IMR-90 (cell line): ENCODE measurements around the gene CCDC70. TPM values are rescaled to one million over a fixed set of nuclear protein-coding genes. Genes with fewer than 3 reads are reported as not detected.

Source experiments
- ATAC-seq: fragments of 200-7000 bp; cut with Tn5 transposase; 2 replicates; pipeline ENCODE4 v1.9.1; 2020; ENCODE audit warnings: low read depth, mild to moderate bottlenecking, moderate library complexity
- BruUV-seq: library from RNA; stranded (reverse); fragments of 400-500 nt; replicated peaks from 2 replicates; lab custom pipeline; 2021; lab: Mats Ljungman, UMichigan
- CTCF ChIA-PET: fragments of 300-600 bp; formaldehyde crosslinking; extraction: SDS; loops from one replicate; lab custom pipeline; 2021; ENCODE audit warnings: antibody characterized with exemption; lab: Yijun Ruan, JAX
- POLR2A ChIA-PET: fragments of 300-600 bp; sonication (Branson Sonifier 250); formaldehyde crosslinking; loops from one replicate; lab custom pipeline; 2022; ENCODE audit warnings: antibody characterized with exemption; ENCODE audit not compliant: unreplicated experiment; lab: Charles Lee
- DNase-seq: peaks from one replicate; pipeline ENCODE4 v3.0.0; 2013
- H2AFZ ChIP-seq: replicated peaks from 2 replicates; pipeline ENCODE3; 2013; ENCODE audit warnings: low read length, mild to moderate bottlenecking; ENCODE audit not compliant: poor library complexity
- H2AK5ac ChIP-seq: 2 replicates; pipeline ENCODE4 v1.6.1; 2013; ENCODE audit warnings: low read depth, low read length, inconsistent platforms
- H2AK9ac ChIP-seq: replicated peaks from 2 replicates; pipeline ENCODE3; 2013; ENCODE audit warnings: mild to moderate bottlenecking, low read depth, low read length, moderate library complexity; ENCODE audit not compliant: poor library complexity
- H2BK120ac ChIP-seq: 2 replicates; pipeline ENCODE4 v1.6.1; 2013; ENCODE audit warnings: low read depth, low read length, inconsistent platforms
- H2BK15ac ChIP-seq: 3 replicates; pipeline ENCODE4 v1.6.1; 2013; ENCODE audit warnings: low read depth, low read length, inconsistent platforms
- H2BK20ac ChIP-seq: 2 replicates; pipeline ENCODE4 v1.6.1; 2013; ENCODE audit warnings: low read depth, mild to moderate bottlenecking, inconsistent platforms, low read length, moderate library complexity
- H2BK5ac ChIP-seq: 2 replicates; pipeline ENCODE4 v1.6.1; 2013; ENCODE audit warnings: mild to moderate bottlenecking, low read depth, low read length, inconsistent platforms; ENCODE audit not compliant: poor library complexity, severe bottlenecking
- H3K14ac ChIP-seq: replicated peaks from 2 replicates; pipeline ENCODE4 v1.6.1; 2013; ENCODE audit warnings: low read depth, low read length, inconsistent platforms
- H3K18ac ChIP-seq: 2 replicates; pipeline ENCODE4 v1.6.1; 2013; ENCODE audit warnings: low read depth, low read length, control low read depth
- H3K23ac ChIP-seq: 2 replicates; pipeline ENCODE4 v1.6.1; 2013; ENCODE audit warnings: low read depth, low read length, inconsistent platforms
- H3K27ac ChIP-seq: 2 replicates; pipeline ENCODE4 v1.5.1; 2013; ENCODE audit warnings: mild to moderate bottlenecking, control low read depth, low read length; ENCODE audit not compliant: insufficient read depth
- H3K27me3 ChIP-seq: 2 replicates; pipeline ENCODE4 v1.6.1; 2013; ENCODE audit warnings: low read length; ENCODE audit not compliant: control insufficient read depth, insufficient read depth
- H3K36me3 ChIP-seq: 2 replicates; pipeline ENCODE4 v1.6.1; 2013; ENCODE audit warnings: low read length, mixed read lengths; ENCODE audit not compliant: control insufficient read depth, insufficient read depth
- H3K4ac ChIP-seq: 2 replicates; pipeline ENCODE4 v1.6.1; 2013; ENCODE audit warnings: low read depth, low read length, inconsistent platforms
- H3K4me1 ChIP-seq: 2 replicates; pipeline ENCODE4 v1.6.1; 2013; ENCODE audit warnings: low read length, mixed read lengths; ENCODE audit not compliant: control insufficient read depth, insufficient read depth
- H3K4me2 ChIP-seq: 2 replicates; pipeline ENCODE4 v1.6.1; 2013; ENCODE audit warnings: low read depth, mild to moderate bottlenecking, control low read depth, low read length, moderate library complexity
- H3K4me3 ChIP-seq: 2 replicates; pipeline ENCODE4 v1.5.1; 2013; ENCODE audit warnings: low read depth, mild to moderate bottlenecking, control low read depth, low read length, moderate library complexity; ENCODE audit not compliant: insufficient read depth
- H3K56ac ChIP-seq: 2 replicates; pipeline ENCODE4 v1.6.1; 2013; ENCODE audit warnings: low read length, inconsistent platforms; ENCODE audit not compliant: insufficient read depth; ENCODE audit errors: extremely low read depth
- H3K79me1 ChIP-seq, 2 experiments: 2 replicates each; pipeline ENCODE4 v1.6.1; 2013; ENCODE audit warnings: low read length in 2 of 2, inconsistent platforms in 1 of 2, low read depth in 1 of 2
- H3K9ac ChIP-seq: 2 replicates; pipeline ENCODE4 v1.6.1; 2013; ENCODE audit warnings: low read depth, low read length, control low read depth
- H3K9me1 ChIP-seq: 2 replicates; pipeline ENCODE4 v1.6.1; 2013; ENCODE audit warnings: low read length, inconsistent platforms; ENCODE audit not compliant: insufficient read depth
- H3K9me3 ChIP-seq: 2 replicates; pipeline ENCODE4 v1.6.1; 2013; ENCODE audit warnings: low read length; ENCODE audit not compliant: control insufficient read depth, insufficient read depth
- H4K20me1 ChIP-seq: 2 replicates; pipeline ENCODE4 v1.6.1; 2013; ENCODE audit warnings: low read length, inconsistent platforms; ENCODE audit not compliant: insufficient read depth
- H4K5ac ChIP-seq: 2 replicates; pipeline ENCODE4 v1.6.1; 2013; ENCODE audit warnings: mild to moderate bottlenecking, low read depth, low read length, control low read depth
- H4K8ac ChIP-seq, 2 experiments: 2 replicates each; pipeline ENCODE4 v1.6.1; 2013; ENCODE audit warnings: low read depth in 2 of 2, low read length in 2 of 2, control low read depth in 1 of 2, inconsistent platforms in 1 of 2
- H4K91ac ChIP-seq: 2 replicates; pipeline ENCODE4 v1.6.1; 2013; ENCODE audit warnings: low read depth, low read length, inconsistent platforms; ENCODE audit not compliant: insufficient read depth
- BHLHE40 ChIP-seq: fragments of 150-350 bp; IDR thresholded peaks from 2 replicates; pipeline ENCODE4 v1.6.1; 2016; ENCODE audit warnings: mild to moderate bottlenecking, low read depth, low read length
- CHD1 ChIP-seq: IDR thresholded peaks from 2 replicates; pipeline ENCODE4 v1.6.1; 2012; ENCODE audit warnings: low read depth, low read length, improper control_type of control experiment
- FOS ChIP-seq: fragments of 150-350 bp; IDR thresholded peaks from 2 replicates; pipeline ENCODE4 v1.6.1; 2016; ENCODE audit warnings: low read depth, low read length
- MAFK ChIP-seq: IDR thresholded peaks from 2 replicates; pipeline ENCODE4 v1.6.1; 2012; ENCODE audit warnings: low read depth, low read length, improper control_type of control experiment
- MAZ ChIP-seq: IDR thresholded peaks from 2 replicates; pipeline ENCODE4 v1.6.1; 2012; ENCODE audit warnings: low read depth, mild to moderate bottlenecking, low read length, improper control_type of control experiment, moderate library complexity, borderline replicate concordance
- MXI1 ChIP-seq: IDR thresholded peaks from 2 replicates; pipeline ENCODE4 v1.6.1; 2012; ENCODE audit warnings: low read depth, mild to moderate bottlenecking, low read length, moderate library complexity, borderline replicate concordance
- NFE2L2 ChIP-seq: fragments of 150-350 bp; IDR thresholded peaks from 2 replicates; pipeline ENCODE4 v1.6.1; 2016; ENCODE audit warnings: low read depth, mild to moderate bottlenecking, low read length
- RAD21 ChIP-seq: IDR thresholded peaks from 2 replicates; pipeline ENCODE4 v1.6.1; 2012; ENCODE audit warnings: low read length, improper control_type of control experiment
- RCOR1 ChIP-seq: IDR thresholded peaks from 2 replicates; pipeline ENCODE4 v1.6.1; 2012; ENCODE audit warnings: mild to moderate bottlenecking, low read length, improper control_type of control experiment; ENCODE audit not compliant: insufficient replicate concordance
- RFX5 ChIP-seq: IDR thresholded peaks from 2 replicates; pipeline ENCODE4 v1.8.0; 2012; ENCODE audit warnings: low read depth, mild to moderate bottlenecking, low read length, moderate library complexity
- SMC3 ChIP-seq: fragments of 150-350 bp; IDR thresholded peaks from 2 replicates; pipeline ENCODE4 v1.6.1; 2016; ENCODE audit warnings: low read depth, mild to moderate bottlenecking, antibody characterized with exemption, low read length, moderate library complexity
- WGBS, 2 experiments: methylation state at CpG; one replicate each; pipeline versions ENCODE4 v1.1.5 to v1.1.7; 2013; ENCODE audit warnings: missing lambda C conversion rate in 2 of 2; ENCODE audit not compliant: insufficient read length in 1 of 2; ENCODE audit errors: extremely low coverage in 2 of 2; 5-methylcytosine and 5-hydroxymethylcytosine counted together
- dilution Hi-C: fragments of 300-500 bp; cut with HindIII; formaldehyde crosslinking; loops from one replicate; pipeline ENCODE4 v1.14.3; 2018; ENCODE audit warnings: low sequenced_read_pairs; ENCODE audit not compliant: unreplicated experiment
- in situ Hi-C: fragments of 300-500 bp; cut with MboI; formaldehyde crosslinking; loops from 3 replicates; pipeline ENCODE4 v1.14.3; 2019; ENCODE audit warnings: low sequenced_read_pairs, inconsistent platforms, mixed read lengths
- intact Hi-C: fragments of 100-400 bp; cut with micrococcal nuclease; formaldehyde crosslinking; loops from 2 replicates; pipeline ENCODE4 v1.10.0; 2022
- polyA plus RNA-seq, 3 experiments: library from polyadenylated mRNA; depleted of rRNA; stranded (reverse); fragments of >200 nt; gene quantifications; 2 replicates each; pipeline ENCODE4 v1.2.3, GENCODE V29; 2012; ENCODE audit warnings: low replicate concordance in 1 of 3
- total RNA-seq: library from RNA; depleted of rRNA; stranded (reverse); fragments of >200 nt; gene quantifications from 2 replicates; pipeline ENCODE4 v1.2.3, GENCODE V29; 2012
- TF ChIP-seq, protein P1 (sequence below): fragments of 150-350 bp; IDR thresholded peaks from 2 replicates; pipeline ENCODE4 v1.6.1; 2017; ENCODE audit warnings: mild to moderate bottlenecking, antibody characterized with exemption, low read length, low read depth
- TF ChIP-seq, protein P2 (sequence below): conservative IDR thresholded peaks from 2 replicates; pipeline ENCODE4 v1.5.1; 2012; ENCODE audit warnings: mild to moderate bottlenecking, low read depth, low read length, improper control_type of control experiment

The CCDC70 gene
- total and polyA plus RNA-seq, 2 of the 4 experiments (the other 2 are of a cell fraction): not detected

DNA sequence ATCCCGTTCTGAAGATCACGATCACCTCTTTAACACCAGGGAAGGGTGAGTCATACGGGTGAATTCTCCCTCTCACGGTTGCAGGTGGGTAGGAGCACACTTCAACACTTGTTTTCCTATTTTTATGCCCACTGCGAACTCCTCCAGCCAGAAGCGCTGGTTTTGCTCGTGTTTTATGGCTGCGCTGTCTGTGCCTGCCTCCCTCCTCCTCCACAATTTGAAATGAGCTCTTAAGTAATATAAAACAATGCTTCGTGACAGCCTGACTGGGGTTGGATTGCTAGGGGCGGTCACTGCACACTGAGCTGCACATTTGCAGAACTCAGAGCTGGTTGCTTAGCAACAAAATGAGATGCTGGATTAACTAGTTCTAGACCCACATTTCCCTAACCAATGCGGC is 12.9 kb downstream of the CCDC70 start:
- in situ Hi-C loops: no loop called here
- peaks cover 35% of the 10 kb centered on the region for H3K27me3 ChIP-seq
- TF ChIP-seq SMC3: no peak
- TF ChIP-seq BHLHE40: no peak
- TF ChIP-seq MAZ: no peak
- no peak for TF ChIP-seq FOS
- TF ChIP-seq RAD21: no peak
- no peak for TF ChIP-seq RFX5
- no peak for TF ChIP-seq MXI1
- no peak for TF ChIP-seq RCOR1
- TF ChIP-seq, protein P1, sequence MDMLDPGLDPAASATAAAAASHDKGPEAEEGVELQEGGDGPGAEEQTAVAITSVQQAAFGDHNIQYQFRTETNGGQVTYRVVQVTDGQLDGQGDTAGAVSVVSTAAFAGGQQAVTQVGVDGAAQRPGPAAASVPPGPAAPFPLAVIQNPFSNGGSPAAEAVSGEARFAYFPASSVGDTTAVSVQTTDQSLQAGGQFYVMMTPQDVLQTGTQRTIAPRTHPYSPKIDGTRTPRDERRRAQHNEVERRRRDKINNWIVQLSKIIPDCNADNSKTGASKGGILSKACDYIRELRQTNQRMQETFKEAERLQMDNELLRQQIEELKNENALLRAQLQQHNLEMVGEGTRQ: no peak
- no peak for TF ChIP-seq NFE2L2
- TF ChIP-seq, protein P2, sequence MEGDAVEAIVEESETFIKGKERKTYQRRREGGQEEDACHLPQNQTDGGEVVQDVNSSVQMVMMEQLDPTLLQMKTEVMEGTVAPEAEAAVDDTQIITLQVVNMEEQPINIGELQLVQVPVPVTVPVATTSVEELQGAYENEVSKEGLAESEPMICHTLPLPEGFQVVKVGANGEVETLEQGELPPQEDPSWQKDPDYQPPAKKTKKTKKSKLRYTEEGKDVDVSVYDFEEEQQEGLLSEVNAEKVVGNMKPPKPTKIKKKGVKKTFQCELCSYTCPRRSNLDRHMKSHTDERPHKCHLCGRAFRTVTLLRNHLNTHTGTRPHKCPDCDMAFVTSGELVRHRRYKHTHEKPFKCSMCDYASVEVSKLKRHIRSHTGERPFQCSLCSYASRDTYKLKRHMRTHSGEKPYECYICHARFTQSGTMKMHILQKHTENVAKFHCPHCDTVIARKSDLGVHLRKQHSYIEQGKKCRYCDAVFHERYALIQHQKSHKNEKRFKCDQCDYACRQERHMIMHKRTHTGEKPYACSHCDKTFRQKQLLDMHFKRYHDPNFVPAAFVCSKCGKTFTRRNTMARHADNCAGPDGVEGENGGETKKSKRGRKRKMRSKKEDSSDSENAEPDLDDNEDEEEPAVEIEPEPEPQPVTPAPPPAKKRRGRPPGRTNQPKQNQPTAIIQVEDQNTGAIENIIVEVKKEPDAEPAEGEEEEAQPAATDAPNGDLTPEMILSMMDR: no peak
- TF ChIP-seq CHD1: no peak
- no peak for TF ChIP-seq MAFK
- no peak overlapping the region for H2AFZ ChIP-seq
- no peak overlapping the region for H2BK5ac ChIP-seq
- H3K4me3 ChIP-seq: no peak overlapping the region
- H3K4ac ChIP-seq: no peak overlapping the region
- H3K27ac ChIP-seq: no peak overlapping the region
- no peak overlapping the region for H2BK15ac ChIP-seq
- H2BK120ac ChIP-seq: no peak overlapping the region
- no peaks in the 10 kb centered on the region for H4K20me1 ChIP-seq
- no CpG with 5 or more reads among the region's 11 CpGs for WGBS, 2 experiments
- intact Hi-C loops: no loop called here
- no peak overlapping the region for H4K8ac ChIP-seq
- no peaks in the 10 kb centered on the region for H3K4me1 ChIP-seq
- H2BK20ac ChIP-seq: no peak overlapping the region
- no peaks in the 10 kb centered on the region for H3K9me1 ChIP-seq
- CTCF ChIA-PET: no interaction called here
- H3K9ac ChIP-seq: no peak overlapping the region
- H3K56ac ChIP-seq: no peak overlapping the region
- no peak overlapping the region for H3K23ac ChIP-seq
- H2AK5ac ChIP-seq: no peak overlapping the region
- no peak overlapping the region for H3K14ac ChIP-seq
- no peaks in the 10 kb centered on the region for H3K79me1 ChIP-seq
- no peaks in the 10 kb centered on the region; the same call in 1 of the 2 replicates for H3K9me3 ChIP-seq
- DNase-seq (no peak), ATAC-seq (no peak)
- no peak overlapping the region for H2AK9ac ChIP-seq
- no peak overlapping the region for H4K5ac ChIP-seq
- BruUV-seq: no TSS peak
- no peak overlapping the region for H4K91ac ChIP-seq
- dilution Hi-C loops: no loop called here
- H3K36me3 ChIP-seq: no peaks in the 10 kb centered on the region
- no peak overlapping the region for H3K4me2 ChIP-seq
- H3K18ac ChIP-seq: no peak overlapping the region
- POLR2A ChIA-PET: no interaction called here
